Subcutaneous adipose tissue (tissue), 4 donors: Measurements from ENCODE around the gene KRT33B. TPM values are rescaled to one million over a fixed set of nuclear protein-coding genes. Genes with fewer than 3 reads are reported as not detected.

ENCODE experiments used
- CTCF ChIP-seq: fragments of 450-650 bp; IDR thresholded peaks from one replicate; pipeline ENCODE4 v1.5.1; 2016; ENCODE audit warnings: low read depth, mild to moderate bottlenecking, control low read depth, antibody characterized with exemption, moderate library complexity
- total RNA-seq, 4 donors: library from RNA; depleted of rRNA; stranded (reverse); fragments of >200 nt; gene quantifications; one replicate each; pipeline ENCODE4 v1.1.0, GENCODE V29; 2016

KRT33B gene
- total RNA-seq, 4 donors from 2014 or later = not detected

- TF ChIP-seq CTCF = no peak
These were observed 51.4 kb downstream of the KRT33B start for GRCh38 chr17:41318231-41318630.

- TF ChIP-seq CTCF = no peak
These were observed 53.7 kb downstream of the KRT33B start for GRCh38 chr17:41315814-41316445.

GRCh38 chr17:41315204-41315794 lies 54.3 kb downstream of the KRT33B start, which contains the start of gene KRTAP17-1:
KRTAP17-1 (minus strand) TSS chr17:41315710; CDS start chr17:41315650, 60 bp downstream.
- TF ChIP-seq CTCF = no peak

Other genes starting within 250 kb of the KRT33B start
- gene KRTAP4-12, start 245.6 kb downstream of the KRT33B start, total RNA-seq = not detected
- gene KRTAP4-6, start 229.3 kb downstream of the KRT33B start, total RNA-seq = not detected
- gene KRTAP4-5, start 220.0 kb downstream of the KRT33B start, total RNA-seq = not detected
- gene KRTAP4-4, start 209.1 kb downstream of the KRT33B start, total RNA-seq = not detected
- gene KRTAP4-3, start 201.6 kb downstream of the KRT33B start, total RNA-seq = not detected
- gene KRTAP4-2, start 191.6 kb downstream of the KRT33B start, total RNA-seq = not detected
- gene KRTAP4-1, start 184.9 kb downstream of the KRT33B start, total RNA-seq = not detected
- gene KRTAP9-1, start 179.9 kb downstream of the KRT33B start, total RNA-seq = not detected
- gene KRTAP9-2, start 143.2 kb downstream of the KRT33B start, total RNA-seq = not detected
- not detected for gene KRTAP9-3, start 137.4 kb downstream of the KRT33B start, total RNA-seq
- not detected for gene KRTAP9-8, start 131.8 kb downstream of the KRT33B start, total RNA-seq
- not detected for gene KRTAP9-4, start 120.1 kb downstream of the KRT33B start, total RNA-seq
- not detected for gene KRTAP9-9, start 114.4 kb downstream of the KRT33B start, total RNA-seq
- not detected for gene KRTAP9-6, start 104.4 kb downstream of the KRT33B start, total RNA-seq
- not detected for gene KRTAP9-7, start 94.1 kb downstream of the KRT33B start, total RNA-seq
- gene KRTAP29-1, start 67.0 kb downstream of the KRT33B start, total RNA-seq = not detected
- not detected for gene KRTAP16-1, start 60.5 kb downstream of the KRT33B start, total RNA-seq
- not detected for gene KRTAP17-1, start 54.1 kb downstream of the KRT33B start, total RNA-seq
- gene KRT33A, start 19.0 kb downstream of the KRT33B start, total RNA-seq = not detected
- not detected for gene KRT34, start 12.5 kb upstream of the KRT33B start, total RNA-seq
- gene KRT31, start 27.8 kb upstream of the KRT33B start, total RNA-seq = not detected
- not detected for gene KRT37, start 54.8 kb upstream of the KRT33B start, total RNA-seq
- gene KRT38, start 71.2 kb upstream of the KRT33B start, total RNA-seq = not detected
- gene KRT32, start 97.6 kb upstream of the KRT33B start, total RNA-seq = not detected
- not detected for gene KRT35, start 111.3 kb upstream of the KRT33B start, total RNA-seq
- gene KRT36, start 120.1 kb upstream of the KRT33B start, total RNA-seq = not detected
- gene KRT13, start 135.8 kb upstream of the KRT33B start, total RNA-seq = not detected
- gene KRT15, start 149.1 kb upstream of the KRT33B start, total RNA-seq = not detected
- gene KRT19, start 158.5 kb upstream of the KRT33B start, total RNA-seq = 1 to 10 TPM in 3 of 4 donors, not detected in 1; 1.7 to 9.6 (median 2.2) TPM
- not detected for gene KRT9, start 202.2 kb upstream of the KRT33B start, total RNA-seq
- gene KRT14, start 217.1 kb upstream of the KRT33B start, total RNA-seq = 1 to 10 TPM in 2 of 4 donors, not detected in 2; 2.0 to 2.1 TPM
- 10 to 100 TPM in 2 of 4 donors, 1 to 10 TPM in 1, not detected in 1; 7.5 to 42.0 (median 30.4) TPM for gene KRT16, start 243.0 kb upstream of the KRT33B start, total RNA-seq